GM06990 (cell line): ENCODE data around the gene SLCO3A1.

ENCODE experiments used
- DNase-seq: peaks from one replicate; pipeline ENCODE4 v3.0.0-alpha.2; 2011; ENCODE audit not compliant: insufficient read length; ENCODE audit errors: extremely low read depth
- H3K27me3 ChIP-seq: replicated peaks from 2 replicates; pipeline ENCODE4 v1.6.0; 2011; ENCODE audit warnings: low read length; ENCODE audit not compliant: control insufficient read depth, insufficient read depth
- H3K36me3 ChIP-seq: 2 replicates; pipeline ENCODE4 v1.5.1; 2011; ENCODE audit warnings: low read length; ENCODE audit not compliant: control insufficient read depth, insufficient read depth
- H3K4me3 ChIP-seq: replicated peaks from 2 replicates; pipeline ENCODE4 v1.5.1; 2011; ENCODE audit warnings: low read depth, mild to moderate bottlenecking, control low read depth, low read length
- CTCF ChIP-seq: IDR thresholded peaks from 2 replicates; pipeline ENCODE4 v1.5.1; 2011; ENCODE audit warnings: low read length, control low read depth, mild to moderate bottlenecking, inconsistent platforms; ENCODE audit not compliant: insufficient read depth, poor library complexity, severe bottlenecking

The SLCO3A1 gene

GRCh38 chr15:92184142-92184541 is 330.6 kb downstream of the SLCO3A1 start:
- no peak overlapping the region for H3K4me3 ChIP-seq
- no peaks in the 10 kb centered on the region for H3K27me3 ChIP-seq
- H3K36me3 ChIP-seq: no peaks in the 10 kb centered on the region
- no peak for DNase-seq
- no peak for TF ChIP-seq CTCF

- no peak for TF ChIP-seq CTCF
- Histone ChIP-seq H3K4me3 (no peak overlapping the region), H3K27me3 (no peaks in the 10 kb centered on the region), H3K36me3 (no peaks in the 10 kb centered on the region)
- DNase-seq: no peak
Measured at GRCh38 chr15:92184679-92185230, 331.2 kb downstream of the SLCO3A1 start.

- no peaks in the 10 kb centered on the region for H3K27me3 ChIP-seq
- H3K4me3 ChIP-seq: no peak overlapping the region
- no peak for TF ChIP-seq CTCF
- no peak for DNase-seq
- H3K36me3 ChIP-seq: no peaks in the 10 kb centered on the region
Measured at GRCh38 chr15:92187975-92188374, 334.5 kb downstream of the SLCO3A1 start.

- TF ChIP-seq CTCF: no peak
- no peaks in the 10 kb centered on the region for H3K27me3 ChIP-seq
- no peak for DNase-seq
- H3K4me3 ChIP-seq: no peak overlapping the region
- H3K36me3 ChIP-seq: no peaks in the 10 kb centered on the region
Measured at GRCh38 chr15:92189166-92189565, 335.7 kb downstream of the SLCO3A1 start.

GRCh38 chr15:92195241-92195640 is 341.7 kb downstream of the SLCO3A1 start:
- DNase-seq: no peak
- TF ChIP-seq CTCF: no peak
- no peaks in the 10 kb centered on the region; the same call in 1 of the 2 replicates for H3K27me3 ChIP-seq
- H3K36me3 ChIP-seq: no peaks in the 10 kb centered on the region
- no peak overlapping the region for H3K4me3 ChIP-seq

GRCh38 chr15:92196342-92196741 is 342.8 kb downstream of the SLCO3A1 start:
- no peak for DNase-seq
- TF ChIP-seq CTCF: no peak
- Histone ChIP-seq H3K27me3 (no peaks in the 10 kb centered on the region; the same call in 1 of the 2 replicates), H3K36me3 (no peaks in the 10 kb centered on the region), H3K4me3 (no peak overlapping the region)
